ENCODE results near the gene GPC5.

GPC5 gene

GRCh38 chr13:91714855-91715254 lies 316.4 kb downstream of the GPC5 start:
- Histone ChIP-seq H3K36me3 (ENCODE audit: control insufficient read depth, insufficient read depth, low read length) (no peaks in the 10 kb centered on the region), H2BK120ac (ENCODE audit: low read depth, low read length) (no peak overlapping the region), H4K5ac (ENCODE audit: low read length) (no peak overlapping the region), H2AK5ac (ENCODE audit: low read length) (no peak overlapping the region), H2BK5ac (ENCODE audit: low read length) (no peak overlapping the region), H3K27me3 (ENCODE audit: insufficient read depth, low read length, poor library complexity) (no peaks in the 10 kb centered on the region), H3K4me1 (ENCODE audit: control insufficient read depth, low read depth, low read length) (no peaks in the 10 kb centered on the region), H3K4ac (ENCODE audit: low read depth, low read length) (no peak overlapping the region), H3K4me2 (ENCODE audit: low read length) (no peak overlapping the region), H3K4me3 (ENCODE audit: low read length) (no peak overlapping the region), H2BK15ac (replicated peaks; ENCODE audit: low read depth) (no peak overlapping the region), H4K8ac (ENCODE audit: low read depth, low read length) (no peak overlapping the region), H3K79me1 (ENCODE audit: low read length) (no peaks in the 10 kb centered on the region), H3K79me2 (ENCODE audit: control insufficient read depth, insufficient read depth, low read length) (no peaks in the 10 kb centered on the region), H3K56ac (ENCODE audit: low read length) (no peak overlapping the region), H3K27ac (ENCODE audit: low read depth, low read length) (no peak overlapping the region), H3K23ac (ENCODE audit: low read length) (no peak overlapping the region), H3K9ac (ENCODE audit: low read length) (no peak overlapping the region), H3K18ac (ENCODE audit: low read length) (no peak overlapping the region)
- WGBS (ENCODE audit: extremely low coverage, insufficient coverage, low lambda C conversion rate) = no CpG with 5 or more reads among the region's 3 CpGs
- peak; percentile 64 for DNase-seq

GRCh38 chr13:91716436-91717065 lies 318.1 kb downstream of the GPC5 start:
- no peak overlapping the region for H2AK5ac ChIP-seq (ENCODE audit: low read length)
- H3K27ac ChIP-seq (ENCODE audit: low read depth, low read length) = no peak overlapping the region
- no peak overlapping the region for H3K23ac ChIP-seq (ENCODE audit: low read length)
- no peaks in the 10 kb centered on the region for H3K4me1 ChIP-seq (ENCODE audit: control insufficient read depth, low read depth, low read length)
- no peak overlapping the region for H2BK5ac ChIP-seq (ENCODE audit: low read length)
- no peaks in the 10 kb centered on the region for H3K27me3 ChIP-seq (ENCODE audit: insufficient read depth, low read length, poor library complexity)
- no peak overlapping the region for H3K18ac ChIP-seq (ENCODE audit: low read length)
- no peak overlapping the region for H3K56ac ChIP-seq (ENCODE audit: low read length)
- H3K9ac ChIP-seq (ENCODE audit: low read length) = no peak overlapping the region
- no peak overlapping the region for H3K4me3 ChIP-seq (ENCODE audit: low read length)
- no peak overlapping the region for H2BK120ac ChIP-seq (ENCODE audit: low read depth, low read length)
- no peak overlapping the region for H4K5ac ChIP-seq (ENCODE audit: low read length)
- no peak for DNase-seq
- H3K4me2 ChIP-seq (ENCODE audit: low read length) = no peak overlapping the region
- H2BK15ac ChIP-seq (replicated peaks; ENCODE audit: low read depth) = no peak overlapping the region
- no peak overlapping the region for H3K4ac ChIP-seq (ENCODE audit: low read depth, low read length)
- no peaks in the 10 kb centered on the region for H3K79me2 ChIP-seq (ENCODE audit: control insufficient read depth, insufficient read depth, low read length)
- H3K79me1 ChIP-seq (ENCODE audit: low read length) = no peaks in the 10 kb centered on the region
- WGBS (ENCODE audit: extremely low coverage, insufficient coverage, low lambda C conversion rate) = no CpG with 5 or more reads among the region's 7 CpGs
- H4K8ac ChIP-seq (ENCODE audit: low read depth, low read length) = no peak overlapping the region
- H3K36me3 ChIP-seq (ENCODE audit: control insufficient read depth, insufficient read depth, low read length) = no peaks in the 10 kb centered on the region

- no peaks in the 10 kb centered on the region for H3K27me3 ChIP-seq (ENCODE audit: insufficient read depth, low read length, poor library complexity)
- WGBS (ENCODE audit: extremely low coverage, insufficient coverage, low lambda C conversion rate) = no CpG with 5 or more reads among the region's 3 CpGs
- H2BK5ac ChIP-seq (ENCODE audit: low read length) = no peak overlapping the region
- H2BK15ac ChIP-seq (replicated peaks; ENCODE audit: low read depth) = no peak overlapping the region
- H3K4me3 ChIP-seq (ENCODE audit: low read length) = no peak overlapping the region
- H3K27ac ChIP-seq (ENCODE audit: low read depth, low read length) = no peak overlapping the region
- no peaks in the 10 kb centered on the region for H3K4me1 ChIP-seq (ENCODE audit: control insufficient read depth, low read depth, low read length)
- H3K79me2 ChIP-seq (ENCODE audit: control insufficient read depth, insufficient read depth, low read length) = no peaks in the 10 kb centered on the region
- no peak overlapping the region for H4K8ac ChIP-seq (ENCODE audit: low read depth, low read length)
- no peaks in the 10 kb centered on the region for H3K36me3 ChIP-seq (ENCODE audit: control insufficient read depth, insufficient read depth, low read length)
- peak; percentile 31 for DNase-seq
- H3K18ac ChIP-seq (ENCODE audit: low read length) = no peak overlapping the region
- no peak overlapping the region for H3K23ac ChIP-seq (ENCODE audit: low read length)
- H3K79me1 ChIP-seq (ENCODE audit: low read length) = no peaks in the 10 kb centered on the region
- H3K56ac ChIP-seq (ENCODE audit: low read length) = no peak overlapping the region
- H2BK120ac ChIP-seq (ENCODE audit: low read depth, low read length) = no peak overlapping the region
- H4K5ac ChIP-seq (ENCODE audit: low read length) = no peak overlapping the region
- H3K4ac ChIP-seq (ENCODE audit: low read depth, low read length) = no peak overlapping the region
- H3K4me2 ChIP-seq (ENCODE audit: low read length) = no peak overlapping the region
- H2AK5ac ChIP-seq (ENCODE audit: low read length) = no peak overlapping the region
- H3K9ac ChIP-seq (ENCODE audit: low read length) = no peak overlapping the region
Measured at GRCh38 chr13:91719033-91719432, 320.6 kb downstream of the GPC5 start.

DNA sequence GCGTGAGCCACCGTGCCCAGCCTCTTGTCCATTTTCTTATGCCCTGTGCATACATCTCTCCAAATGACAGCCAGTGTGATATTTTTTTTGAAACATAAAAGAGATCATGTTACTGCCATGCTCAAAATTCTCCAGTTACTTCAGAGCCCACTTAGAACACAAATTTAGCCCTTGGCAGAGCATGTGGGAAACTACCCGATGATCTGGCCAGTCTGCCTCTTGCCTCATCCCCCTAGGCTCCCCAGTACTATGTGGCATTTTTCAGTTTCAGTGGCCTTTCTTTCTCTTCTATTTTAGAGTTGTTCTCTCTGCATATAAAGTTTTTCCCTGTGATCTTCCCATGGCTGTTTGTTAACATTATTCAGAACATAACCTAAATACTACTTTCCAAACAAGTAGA lies 323.0 kb downstream of the GPC5 start:
- H4K8ac ChIP-seq (ENCODE audit: low read depth, low read length) = no peak overlapping the region
- H2BK15ac ChIP-seq (replicated peaks; ENCODE audit: low read depth) = no peak overlapping the region
- no peaks in the 10 kb centered on the region for H3K79me1 ChIP-seq (ENCODE audit: low read length)
- no peak overlapping the region for H3K9ac ChIP-seq (ENCODE audit: low read length)
- H3K79me2 ChIP-seq (ENCODE audit: control insufficient read depth, insufficient read depth, low read length) = no peaks in the 10 kb centered on the region
- H3K36me3 ChIP-seq (ENCODE audit: control insufficient read depth, insufficient read depth, low read length) = no peaks in the 10 kb centered on the region
- H3K18ac ChIP-seq (ENCODE audit: low read length) = no peak overlapping the region
- H3K56ac ChIP-seq (ENCODE audit: low read length) = no peak overlapping the region
- H3K23ac ChIP-seq (ENCODE audit: low read length) = no peak overlapping the region
- H2BK5ac ChIP-seq (ENCODE audit: low read length) = no peak overlapping the region
- no peak overlapping the region for H3K27ac ChIP-seq (ENCODE audit: low read depth, low read length)
- no peaks in the 10 kb centered on the region for H3K27me3 ChIP-seq (ENCODE audit: insufficient read depth, low read length, poor library complexity)
- no peaks in the 10 kb centered on the region for H3K4me1 ChIP-seq (ENCODE audit: control insufficient read depth, low read depth, low read length)
- no peak overlapping the region for H4K5ac ChIP-seq (ENCODE audit: low read length)
- H3K4me3 ChIP-seq (ENCODE audit: low read length) = no peak overlapping the region
- H3K4ac ChIP-seq (ENCODE audit: low read depth, low read length) = no peak overlapping the region
- no peak for DNase-seq
- H2AK5ac ChIP-seq (ENCODE audit: low read length) = no peak overlapping the region
- H3K4me2 ChIP-seq (ENCODE audit: low read length) = no peak overlapping the region
- H2BK120ac ChIP-seq (ENCODE audit: low read depth, low read length) = no peak overlapping the region
- no CpG with 5 or more reads among the region's 3 CpGs for WGBS (ENCODE audit: extremely low coverage, insufficient coverage, low lambda C conversion rate)

DNA sequence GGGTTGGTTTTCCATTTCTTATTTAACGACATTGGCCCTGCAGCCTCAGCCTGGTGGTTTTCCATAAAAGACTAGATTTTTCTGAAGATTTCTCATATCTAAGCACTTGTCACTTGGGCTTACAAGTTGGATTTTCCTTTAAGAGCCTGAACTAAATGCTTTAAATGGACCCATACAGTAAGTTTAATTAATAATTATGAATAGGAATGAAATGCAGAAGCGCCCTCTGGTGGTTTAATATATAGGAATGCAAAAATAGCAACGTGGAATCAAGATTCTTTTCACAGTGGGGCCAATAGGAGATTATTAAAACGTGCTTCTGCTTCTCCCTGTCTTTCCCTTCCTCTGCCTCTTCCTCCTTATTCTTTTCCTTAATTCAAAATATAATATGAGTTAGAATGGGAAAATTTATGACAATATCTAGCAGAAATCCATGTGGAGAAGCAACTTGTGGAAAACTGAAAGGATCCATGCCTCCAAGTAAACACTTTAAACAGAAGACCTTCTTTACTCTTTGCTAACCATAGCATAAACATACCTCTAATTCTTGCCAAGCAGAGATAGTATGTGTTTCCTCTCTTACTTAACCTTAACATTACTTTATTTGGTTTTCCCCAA lies 324.0 kb downstream of the GPC5 start:
- Histone ChIP-seq H4K8ac (ENCODE audit: low read depth, low read length) (no peak overlapping the region), H3K18ac (ENCODE audit: low read length) (no peak overlapping the region), H2BK15ac (replicated peaks; ENCODE audit: low read depth) (no peak overlapping the region), H3K27me3 (ENCODE audit: insufficient read depth, low read length, poor library complexity) (no peaks in the 10 kb centered on the region), H3K4me3 (ENCODE audit: low read length) (no peak overlapping the region), H3K4me1 (ENCODE audit: control insufficient read depth, low read depth, low read length) (no peaks in the 10 kb centered on the region), H3K36me3 (ENCODE audit: control insufficient read depth, insufficient read depth, low read length) (no peaks in the 10 kb centered on the region), H3K4me2 (ENCODE audit: low read length) (no peak overlapping the region), H3K9ac (ENCODE audit: low read length) (no peak overlapping the region), H3K23ac (ENCODE audit: low read length) (no peak overlapping the region), H3K4ac (ENCODE audit: low read depth, low read length) (no peak overlapping the region), H2BK5ac (ENCODE audit: low read length) (no peak overlapping the region), H3K27ac (ENCODE audit: low read depth, low read length) (no peak overlapping the region), H2BK120ac (ENCODE audit: low read depth, low read length) (no peak overlapping the region), H3K79me2 (ENCODE audit: control insufficient read depth, insufficient read depth, low read length) (no peaks in the 10 kb centered on the region), H4K5ac (ENCODE audit: low read length) (no peak overlapping the region), H3K56ac (ENCODE audit: low read length) (no peak overlapping the region), H3K79me1 (ENCODE audit: low read length) (no peaks in the 10 kb centered on the region), H2AK5ac (ENCODE audit: low read length) (no peak overlapping the region)
- WGBS (ENCODE audit: extremely low coverage, insufficient coverage, low lambda C conversion rate) = no CpG with 5 or more reads among the region's 4 CpGs
- DNase-seq = peak; percentile 14

- Histone ChIP-seq H4K5ac (ENCODE audit: low read length) (no peak overlapping the region), H3K4me3 (ENCODE audit: low read length) (no peak overlapping the region), H3K23ac (ENCODE audit: low read length) (no peak overlapping the region), H2BK120ac (ENCODE audit: low read depth, low read length) (no peak overlapping the region), H2AK5ac (ENCODE audit: low read length) (no peak overlapping the region), H3K9ac (ENCODE audit: low read length) (no peak overlapping the region), H2BK5ac (ENCODE audit: low read length) (no peak overlapping the region), H3K4me1 (ENCODE audit: control insufficient read depth, low read depth, low read length) (no peaks in the 10 kb centered on the region), H3K4me2 (ENCODE audit: low read length) (no peak overlapping the region), H2BK15ac (replicated peaks; ENCODE audit: low read depth) (no peak overlapping the region), H3K79me1 (ENCODE audit: low read length) (no peaks in the 10 kb centered on the region), H3K79me2 (ENCODE audit: control insufficient read depth, insufficient read depth, low read length) (no peaks in the 10 kb centered on the region), H3K56ac (ENCODE audit: low read length) (no peak overlapping the region), H3K4ac (ENCODE audit: low read depth, low read length) (no peak overlapping the region), H4K8ac (ENCODE audit: low read depth, low read length) (no peak overlapping the region), H3K18ac (ENCODE audit: low read length) (no peak overlapping the region), H3K27ac (ENCODE audit: low read depth, low read length) (no peak overlapping the region), H3K36me3 (ENCODE audit: control insufficient read depth, insufficient read depth, low read length) (no peaks in the 10 kb centered on the region), H3K27me3 (ENCODE audit: insufficient read depth, low read length, poor library complexity) (no peaks in the 10 kb centered on the region)
- WGBS (ENCODE audit: extremely low coverage, insufficient coverage, low lambda C conversion rate) = no CpG with 5 or more reads among the region's 3 CpGs
- DNase-seq = no peak
Measured at GRCh38 chr13:91724591-91724990, 326.2 kb downstream of the GPC5 start.
